Stomach (tissue), 9 donors: ENCODE measurements around the gene TIA1. TPM values are rescaled to one million over a fixed set of nuclear protein-coding genes. Genes with fewer than 3 reads are reported as not detected.
A peak's percentile ranks its signal among the peaks of the same experiment; 100 is the strongest.
"Not testable (repeated sequence)": the region's sequence is repeated elsewhere in the genome, so short reads cannot be mapped to it uniquely, and the experiment has no call there.

Experiments used
- DNase-seq, 2 donors: peaks; one replicate each; pipeline versions ENCODE4 v3.0.0 to v3.0.0-alpha.2; 2013 to 2019
- H3K27ac ChIP-seq, 5 donors: fragments of 200-600 bp in 4 of 5; sonication (generic) in 4 of 5; one replicate each; pipeline ENCODE4 v1.5.1; 2013 to 2019; ENCODE audit warnings: mild to moderate bottlenecking in 1 of 5, moderate library complexity in 1 of 5
- H3K27me3 ChIP-seq, 3 donors: fragments of 200-600 bp; sonication (generic); one replicate each; pipeline ENCODE4 v1.5.1; 2017 to 2019; ENCODE audit warnings: mixed run types in 1 of 3
- H3K36me3 ChIP-seq, 4 donors: fragments of 200-600 bp; sonication (generic); 1 replicate in 3 of 4; 2 replicates in 1 of 4; pipeline ENCODE4 v1.5.1; 2016 to 2019
- H3K4me1 ChIP-seq, 4 donors: fragments of 200-600 bp; sonication (generic); one replicate each; pipeline ENCODE4 v1.5.1; 2016 to 2019
- H3K4me3 ChIP-seq, 4 donors: fragments of 200-600 bp; sonication (generic) in 3 of 4; one replicate each; pipeline ENCODE4 v1.5.1; 2016 to 2019; ENCODE audit warnings: mild to moderate bottlenecking in 1 of 4
- H3K9me3 ChIP-seq, 4 donors: fragments of 200-600 bp; sonication (generic); one replicate each; pipeline ENCODE4 v1.5.1; 2016 to 2019
- CTCF ChIP-seq, 7 experiments: fragments of 450-650 bp in 4 of 7; fragments of 200-600 bp in 3 of 7; sonication (generic) in 3 of 7; IDR thresholded peaks; one replicate each; pipeline ENCODE4 v1.5.1; 2016 to 2019; ENCODE audit warnings: antibody characterized with exemption in 7 of 7, control low read depth in 2 of 7, mild to moderate bottlenecking in 1 of 7
- EP300 ChIP-seq: sonication (generic); formaldehyde crosslinking; IDR thresholded peaks from one replicate; pipeline ENCODE4 v1.6.1; 2017; ENCODE audit warnings: antibody characterized with exemption
- POLR2A ChIP-seq, 4 donors: fragments of 450-650 bp; IDR thresholded peaks; one replicate each; pipeline ENCODE4 v1.6.1; 2016; ENCODE audit warnings: antibody characterized with exemption in 4 of 4, control low read depth in 2 of 4, mild to moderate bottlenecking in 1 of 4, moderate library complexity in 1 of 4
- POLR2AphosphoS5 ChIP-seq, 3 donors: sonication (generic); formaldehyde crosslinking; IDR thresholded peaks; one replicate each; pipeline ENCODE4 v1.6.1; 2016; ENCODE audit warnings: antibody characterized with exemption in 3 of 3
- WGBS, 5 donors: extraction: QIAGEN DNeasy Blood & Tissue Kit in 3 of 5; methylation state at CpG; one replicate each; pipeline versions ENCODE4 v1.1.5 to v1.1.7; 2013 to 2018; 5-methylcytosine and 5-hydroxymethylcytosine counted together
- intact Hi-C: fragments of 100-400 bp; cut with DNase I; formaldehyde crosslinking; loops from one replicate; pipeline ENCODE4 v1.15.1; 2023; ENCODE audit warnings: low total_unique reads
- polyA plus RNA-seq, 3 donors: library from polyadenylated mRNA; stranded (reverse); fragments of 200-250 nt; gene quantifications; one replicate each; pipeline ENCODE4 v1.2.3, GENCODE V29; 2013
- total RNA-seq, 5 donors: library from RNA; depleted of rRNA; stranded (reverse); fragments of >200 nt; gene quantifications; one replicate each; pipeline versions ENCODE4 v1.1.0 to v1.2.3, GENCODE V29; 2014 to 2016
- donor health status: healthy with polysubstance abuse.
- donor health status: Bipolar disorder and iron deficiency.
- donor health status: healthy.

The TIA1 gene
- total and polyA plus RNA-seq, 8 donors = 7.0 to 261 (median 113) TPM

- Histone ChIP-seq H3K36me3 (peaks cover 42 to 100% (median 98%) of the 10 kb centered on the region in 4 donors), H3K27me3 (no peaks in the 10 kb centered on the region), H3K4me1 (peaks cover 0 to 30% (median 23%) of the 10 kb centered on the region in 4 donors), H3K9me3 (no peaks in the 10 kb centered on the region), H3K27ac (no peak overlapping the region), H3K4me3 (no peak overlapping the region)
- WGBS, 5 donors = 62 to 95% (median 93%) methylated on average over 2 of the region's 2 CpGs
- no peak for DNase-seq
- TF ChIP-seq EP300 = no peak
- intact Hi-C loops = no loop called here
Measured at GRCh38 chr2:70280242-70280798, 31.9 kb upstream of the TIA1 start.

- TF ChIP-seq POLR2A (IDR thresholded peaks at IDR 0.05) (no peak), EP300 (no peak), CTCF (IDR thresholded peaks at IDR 0.05) (no peak), POLR2AphosphoS5 (IDR thresholded peaks at IDR 0.05) (no peak)
- no peak overlapping the region for H3K4me3 ChIP-seq
- intact Hi-C loops = no loop called here
- no peak for DNase-seq
- WGBS, 5 donors = 48 to 54% (median 53%) methylated on average over 3 of the region's 3 CpGs
- no peaks in the 10 kb centered on the region for H3K9me3 ChIP-seq
- H3K27ac ChIP-seq = no peak overlapping the region
- peaks cover 3 to 59% (median 43%) of the 10 kb centered on the region in 4 donors for H3K36me3 ChIP-seq
- no peaks in the 10 kb centered on the region for H3K27me3 ChIP-seq
- H3K4me1 ChIP-seq = peaks cover 0 to 5% (median 0%) of the 10 kb centered on the region in 4 donors
Measured at GRCh38 chr2:70270323-70270722, 21.9 kb upstream of the TIA1 start.

- DNase-seq, intact Hi-C loops, H3K4me3 ChIP-seq, H3K9me3 ChIP-seq, H3K27ac ChIP-seq, H3K4me1 ChIP-seq, H3K27me3 ChIP-seq: not testable (repeated sequence)
- peaks cover 0 to 59% (median 43%) of the 10 kb centered on the region in 4 donors for H3K36me3 ChIP-seq
- 89 to 92% (median 91%) methylated on average over 18 of the region's 18 CpGs for WGBS, 5 donors
Measured at GRCh38 chr2:70269422-70270302, 21.2 kb upstream of the TIA1 start.

GRCh38 chr2:70266925-70267324 lies 18.5 kb upstream of the TIA1 start:
- H3K27me3 ChIP-seq, DNase-seq, intact Hi-C loops, H3K27ac ChIP-seq, H3K9me3 ChIP-seq, H3K4me3 ChIP-seq: not testable (repeated sequence)
- H3K36me3 ChIP-seq = peaks cover 0 to 82% (median 65%) of the 10 kb centered on the region in 4 donors
- peaks cover 0 to 29% (median 5%) of the 10 kb centered on the region in 4 donors for H3K4me1 ChIP-seq
- WGBS, 5 donors = 96 to 98% (median 98%) methylated on average over 17 to 30 of the region's 30 CpGs

- peak overlapping the region in 1 of 5 donors; percentile 6 for H3K27ac ChIP-seq
- peaks cover 9 to 70% (median 60%) of the 10 kb centered on the region in 4 donors for H3K36me3 ChIP-seq
Measured at GRCh38 chr2:70261501-70261900, 13.1 kb upstream of the TIA1 start.

More at GRCh38 chr2:70261501-70261900, 13.1 kb upstream of the TIA1 start:
- H3K4me3 ChIP-seq = no peak overlapping the region
- 50 to 79% (median 64%) methylated on average over 1 of the region's 1 CpG for WGBS, 5 donors
- H3K27me3 ChIP-seq = no peaks in the 10 kb centered on the region
- no peak for DNase-seq
- H3K9me3 ChIP-seq = no peaks in the 10 kb centered on the region
- TF ChIP-seq CTCF (IDR thresholded peaks at IDR 0.05) (no peak), POLR2A (IDR thresholded peaks at IDR 0.05) (no peak), POLR2AphosphoS5 (IDR thresholded peaks at IDR 0.05) (no peak), EP300 (no peak)
- H3K4me1 ChIP-seq = peaks cover 23 to 63% (median 39%) of the 10 kb centered on the region in 4 donors
- intact Hi-C loops = no loop called here
